Liver (tissue), 3 donors: ENCODE data around the gene IFNA8.

ENCODE experiments used
- SP1 ChIP-seq: IDR thresholded peaks from 2 replicates; pipeline ENCODE4 v1.6.1; 2018; ENCODE audit warnings: antibody characterized with exemption, mild to moderate bottlenecking
- YY1 ChIP-seq: IDR thresholded peaks from 2 replicates; pipeline ENCODE4 v1.6.1; 2016; ENCODE audit warnings: antibody characterized with exemption, mild to moderate bottlenecking
- TF ChIP-seq, protein P1 (sequence below): fragments of 150-350 bp; IDR thresholded peaks from 2 replicates; pipeline ENCODE4 v1.5.1; 2017; ENCODE audit warnings: improper control_type of control experiment, low read depth, low read length; ENCODE audit not compliant: missing input control
- donor health status: healthy.
- donor health status: healthy.

GRCh38 chr9:21440139-21440538 is 31.2 kb downstream of the IFNA8 start, which contains the start of gene IFNA1:
- TF ChIP-seq, protein P1, sequence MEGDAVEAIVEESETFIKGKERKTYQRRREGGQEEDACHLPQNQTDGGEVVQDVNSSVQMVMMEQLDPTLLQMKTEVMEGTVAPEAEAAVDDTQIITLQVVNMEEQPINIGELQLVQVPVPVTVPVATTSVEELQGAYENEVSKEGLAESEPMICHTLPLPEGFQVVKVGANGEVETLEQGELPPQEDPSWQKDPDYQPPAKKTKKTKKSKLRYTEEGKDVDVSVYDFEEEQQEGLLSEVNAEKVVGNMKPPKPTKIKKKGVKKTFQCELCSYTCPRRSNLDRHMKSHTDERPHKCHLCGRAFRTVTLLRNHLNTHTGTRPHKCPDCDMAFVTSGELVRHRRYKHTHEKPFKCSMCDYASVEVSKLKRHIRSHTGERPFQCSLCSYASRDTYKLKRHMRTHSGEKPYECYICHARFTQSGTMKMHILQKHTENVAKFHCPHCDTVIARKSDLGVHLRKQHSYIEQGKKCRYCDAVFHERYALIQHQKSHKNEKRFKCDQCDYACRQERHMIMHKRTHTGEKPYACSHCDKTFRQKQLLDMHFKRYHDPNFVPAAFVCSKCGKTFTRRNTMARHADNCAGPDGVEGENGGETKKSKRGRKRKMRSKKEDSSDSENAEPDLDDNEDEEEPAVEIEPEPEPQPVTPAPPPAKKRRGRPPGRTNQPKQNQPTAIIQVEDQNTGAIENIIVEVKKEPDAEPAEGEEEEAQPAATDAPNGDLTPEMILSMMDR = no peak
- TF ChIP-seq YY1 (no peak), SP1 (no peak)
